GM12872 (cell line): Measurements from ENCODE around the gene TJAP1.

Experiments
- TF ChIP-seq, protein P1 (sequence below): IDR thresholded peaks from 3 replicates; pipeline ENCODE4 v1.5.1; 2011; ENCODE audit warnings: low read depth, mild to moderate bottlenecking, low read length, moderate library complexity; ENCODE audit not compliant: insufficient read depth

Gene TJAP1

DNA sequence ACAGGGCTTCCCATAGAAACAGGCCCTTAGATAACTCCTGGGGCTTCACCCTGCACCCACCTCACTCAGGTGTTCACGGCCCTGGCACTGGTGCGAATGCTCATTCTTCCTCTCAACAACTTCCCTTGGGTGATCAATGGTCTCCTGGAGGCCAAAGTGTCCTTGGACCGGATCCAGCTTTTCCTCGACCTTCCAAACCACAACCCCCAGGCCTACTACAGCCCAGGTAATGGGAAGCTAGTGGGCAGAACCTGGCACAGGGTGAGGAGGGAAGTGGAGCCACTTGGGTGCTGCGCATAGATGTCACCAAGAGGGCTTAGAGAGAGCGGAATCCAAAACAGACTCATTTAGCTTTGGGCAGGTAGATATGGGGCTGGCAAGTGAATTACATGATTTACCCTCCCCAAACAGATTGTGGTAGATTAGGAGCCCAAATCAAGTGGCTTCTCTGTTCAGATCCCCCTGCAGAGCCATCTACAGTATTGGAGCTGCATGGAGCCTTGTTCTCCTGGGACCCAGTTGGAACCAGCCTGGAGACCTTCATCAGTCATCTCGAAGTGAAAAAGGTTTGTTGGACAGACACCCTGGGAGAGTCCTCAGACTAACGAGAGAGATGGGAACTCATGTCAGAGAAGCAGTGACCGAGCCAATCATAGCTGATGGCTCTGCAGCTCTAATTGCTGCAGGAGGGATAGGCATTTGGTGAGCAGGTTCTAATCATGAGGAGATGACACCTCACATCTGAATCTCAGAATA is 41.5 kb upstream of the TJAP1 start:
- TF ChIP-seq, protein P1, sequence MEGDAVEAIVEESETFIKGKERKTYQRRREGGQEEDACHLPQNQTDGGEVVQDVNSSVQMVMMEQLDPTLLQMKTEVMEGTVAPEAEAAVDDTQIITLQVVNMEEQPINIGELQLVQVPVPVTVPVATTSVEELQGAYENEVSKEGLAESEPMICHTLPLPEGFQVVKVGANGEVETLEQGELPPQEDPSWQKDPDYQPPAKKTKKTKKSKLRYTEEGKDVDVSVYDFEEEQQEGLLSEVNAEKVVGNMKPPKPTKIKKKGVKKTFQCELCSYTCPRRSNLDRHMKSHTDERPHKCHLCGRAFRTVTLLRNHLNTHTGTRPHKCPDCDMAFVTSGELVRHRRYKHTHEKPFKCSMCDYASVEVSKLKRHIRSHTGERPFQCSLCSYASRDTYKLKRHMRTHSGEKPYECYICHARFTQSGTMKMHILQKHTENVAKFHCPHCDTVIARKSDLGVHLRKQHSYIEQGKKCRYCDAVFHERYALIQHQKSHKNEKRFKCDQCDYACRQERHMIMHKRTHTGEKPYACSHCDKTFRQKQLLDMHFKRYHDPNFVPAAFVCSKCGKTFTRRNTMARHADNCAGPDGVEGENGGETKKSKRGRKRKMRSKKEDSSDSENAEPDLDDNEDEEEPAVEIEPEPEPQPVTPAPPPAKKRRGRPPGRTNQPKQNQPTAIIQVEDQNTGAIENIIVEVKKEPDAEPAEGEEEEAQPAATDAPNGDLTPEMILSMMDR, result no peak

DNA sequence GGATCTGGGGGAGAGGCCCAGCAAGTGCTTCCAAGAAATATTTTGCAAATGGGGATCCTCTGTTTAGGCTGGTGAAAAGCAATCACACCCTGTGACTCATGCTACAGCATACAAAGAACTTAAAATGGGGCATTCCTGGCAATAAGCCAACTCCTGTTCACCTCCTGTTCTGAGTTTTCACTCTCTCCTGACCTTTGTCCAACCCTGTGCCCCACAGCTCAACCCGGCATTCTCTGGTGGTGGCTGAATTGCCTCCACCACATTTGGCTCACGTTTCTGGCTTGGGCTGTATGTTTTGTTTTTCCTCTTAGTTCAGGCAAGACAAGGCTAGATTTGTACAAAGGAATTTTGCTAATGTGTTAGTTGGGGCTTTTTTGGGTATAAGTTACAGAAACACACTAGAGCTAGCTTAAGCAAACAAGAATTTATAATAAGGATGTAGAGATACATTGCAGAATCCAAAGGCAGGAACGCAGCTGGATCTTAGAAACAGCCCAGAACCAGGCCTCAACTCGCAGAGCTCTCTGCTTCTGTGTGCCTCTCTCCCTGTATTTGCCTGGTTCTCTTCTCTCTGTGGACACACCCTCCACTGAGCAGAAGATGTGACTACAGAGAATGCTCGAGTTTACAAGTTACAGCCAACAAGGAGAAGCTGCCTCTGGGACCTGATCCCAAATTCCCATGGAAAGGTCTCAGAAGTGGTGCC is 40.6 kb upstream of the TJAP1 start:
- TF ChIP-seq, protein P1, result no peak

DNA sequence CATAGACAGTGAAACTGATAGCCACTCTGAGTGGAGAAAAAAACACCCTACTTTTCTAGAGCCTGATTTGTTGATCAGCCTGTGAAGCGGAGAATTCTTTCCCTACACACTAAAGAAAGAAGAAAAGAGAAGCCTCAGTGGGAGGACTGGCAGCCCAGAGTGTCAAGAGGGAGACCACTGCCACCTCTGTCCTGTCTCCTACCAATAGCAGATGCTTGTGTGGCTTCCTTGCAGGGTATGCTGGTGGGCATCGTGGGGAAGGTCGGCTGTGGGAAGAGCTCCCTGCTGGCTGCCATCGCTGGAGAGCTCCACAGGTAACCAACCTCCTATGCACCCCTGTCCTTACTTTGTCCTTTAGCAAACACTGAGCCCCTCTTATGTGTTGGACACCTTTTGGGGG is 39.7 kb upstream of the TJAP1 start:
- TF ChIP-seq, protein P1, result no peak

DNA sequence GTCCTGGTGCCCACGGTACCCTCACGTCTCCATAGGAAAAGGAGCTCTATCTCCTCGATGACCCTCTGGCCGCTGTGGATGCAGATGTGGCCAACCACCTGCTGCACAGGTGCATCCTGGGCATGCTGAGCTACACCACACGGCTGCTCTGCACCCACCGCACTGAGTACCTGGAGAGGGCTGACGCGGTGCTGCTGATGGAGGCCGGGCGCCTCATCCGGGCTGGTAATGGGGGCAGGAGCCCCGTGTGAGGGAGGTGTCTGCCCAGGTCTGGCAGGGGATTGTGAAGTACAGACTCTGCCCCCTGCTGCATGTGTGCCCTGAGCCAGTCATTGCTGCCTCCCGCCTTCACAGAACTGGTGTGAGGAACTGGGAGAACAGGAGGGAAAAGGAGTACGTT is 34.4 kb upstream of the TJAP1 start:
- TF ChIP-seq, protein P1, result no peak

DNA sequence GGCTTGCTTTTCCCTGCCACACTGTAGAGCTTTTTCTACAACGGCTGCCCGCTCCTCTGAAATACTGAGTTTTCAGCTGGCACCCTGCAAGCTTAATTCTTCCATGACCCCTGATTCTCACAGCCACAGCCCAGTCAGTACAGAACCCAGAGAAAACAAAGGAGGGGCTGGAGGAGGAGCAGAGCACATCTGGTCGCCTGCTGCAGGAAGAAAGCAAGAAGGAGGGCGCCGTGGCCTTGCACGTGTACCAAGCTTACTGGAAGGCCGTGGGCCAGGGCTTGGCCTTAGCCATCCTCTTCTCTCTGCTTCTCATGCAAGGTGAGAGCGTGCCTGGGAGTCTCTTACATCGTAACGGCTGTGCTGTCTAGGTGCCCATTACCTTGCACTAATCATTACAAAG is 33.3 kb upstream of the TJAP1 start:
- TF ChIP-seq, protein P1, result no peak

DNA sequence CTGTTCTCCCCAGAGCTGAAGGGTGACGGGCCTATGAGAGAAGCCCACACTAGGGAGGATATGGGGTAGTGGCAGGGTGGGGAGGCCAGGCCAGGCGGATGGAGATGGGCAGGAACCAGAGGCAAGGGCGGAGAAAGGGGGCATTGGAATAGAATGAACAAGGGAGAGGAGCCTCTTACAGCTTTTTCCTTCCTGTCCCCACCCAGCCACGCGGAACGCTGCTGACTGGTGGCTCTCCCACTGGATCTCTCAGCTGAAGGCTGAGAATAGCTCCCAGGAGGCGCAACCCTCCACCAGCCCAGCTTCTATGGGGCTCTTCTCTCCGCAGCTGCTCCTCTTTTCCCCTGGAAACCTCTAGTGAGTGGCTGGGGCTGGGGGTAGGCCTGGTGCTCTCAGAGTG is 32.8 kb upstream of the TJAP1 start:
- TF ChIP-seq, protein P1, result no peak

DNA sequence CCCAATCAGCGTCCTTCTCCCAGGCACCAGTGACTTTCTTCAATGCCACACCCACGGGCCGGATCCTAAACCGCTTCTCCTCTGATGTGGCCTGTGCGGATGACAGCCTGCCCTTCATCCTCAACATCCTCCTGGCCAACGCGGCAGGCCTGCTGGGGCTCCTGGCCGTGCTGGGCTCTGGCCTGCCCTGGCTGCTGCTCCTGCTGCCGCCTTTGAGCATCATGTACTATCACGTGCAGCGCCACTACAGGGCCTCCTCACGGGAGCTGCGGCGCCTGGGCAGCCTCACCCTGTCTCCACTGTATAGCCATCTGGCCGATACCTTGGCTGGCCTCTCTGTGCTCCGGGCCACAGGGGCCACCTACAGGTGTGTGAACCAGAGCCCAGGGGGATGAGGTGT is 31.8 kb upstream of the TJAP1 start:
- TF ChIP-seq, protein P1, result no peak
